ENCODE data around the gene CISTR.

Gene CISTR

DNA sequence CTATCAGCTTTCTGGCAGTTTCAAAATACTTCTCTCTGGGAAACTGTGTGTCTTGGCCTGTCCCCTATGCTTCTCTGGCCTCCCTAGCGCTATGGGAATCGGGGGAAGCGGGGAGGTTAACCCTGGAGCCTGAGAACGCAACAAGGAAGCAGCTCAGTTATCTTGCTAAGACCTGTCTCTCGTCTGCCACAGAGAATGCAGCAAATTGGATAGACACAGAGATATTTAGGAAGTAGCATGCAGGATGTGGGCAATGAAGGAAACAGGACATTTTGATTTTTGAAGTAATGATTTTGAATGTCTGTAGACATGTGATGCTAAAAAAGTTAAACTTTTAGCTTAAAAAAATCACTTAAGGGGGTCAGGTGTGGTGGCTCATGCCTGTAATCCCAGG lies 18.0 kb downstream of the CISTR start:
- Histone ChIP-seq H3K4me3 (ENCODE audit: low read length in 2 of 2) (no peak overlapping the region), H3K36me3 (ENCODE audit: control insufficient read depth in 2 of 2, insufficient read depth in 2 of 2, low read length in 2 of 2) (no peaks in the 10 kb centered on the region), H3K9ac (ENCODE audit: low read length in 2 of 2) (no peak overlapping the region), H3K4me1 (ENCODE audit: control insufficient read depth, insufficient read depth, low read length) (no peaks in the 10 kb centered on the region), H3K27ac (ENCODE audit: low read length) (no peak overlapping the region), H3K27me3 (ENCODE audit: control insufficient read depth in 1 of 2, insufficient read depth in 2 of 2, low read length in 2 of 2) (peaks cover 23 to 27% of the 10 kb centered on the region in 2 donors), H3K9me3 (ENCODE audit: control insufficient read depth in 2 of 2, low read length in 2 of 2) (no peaks in the 10 kb centered on the region)

DNA sequence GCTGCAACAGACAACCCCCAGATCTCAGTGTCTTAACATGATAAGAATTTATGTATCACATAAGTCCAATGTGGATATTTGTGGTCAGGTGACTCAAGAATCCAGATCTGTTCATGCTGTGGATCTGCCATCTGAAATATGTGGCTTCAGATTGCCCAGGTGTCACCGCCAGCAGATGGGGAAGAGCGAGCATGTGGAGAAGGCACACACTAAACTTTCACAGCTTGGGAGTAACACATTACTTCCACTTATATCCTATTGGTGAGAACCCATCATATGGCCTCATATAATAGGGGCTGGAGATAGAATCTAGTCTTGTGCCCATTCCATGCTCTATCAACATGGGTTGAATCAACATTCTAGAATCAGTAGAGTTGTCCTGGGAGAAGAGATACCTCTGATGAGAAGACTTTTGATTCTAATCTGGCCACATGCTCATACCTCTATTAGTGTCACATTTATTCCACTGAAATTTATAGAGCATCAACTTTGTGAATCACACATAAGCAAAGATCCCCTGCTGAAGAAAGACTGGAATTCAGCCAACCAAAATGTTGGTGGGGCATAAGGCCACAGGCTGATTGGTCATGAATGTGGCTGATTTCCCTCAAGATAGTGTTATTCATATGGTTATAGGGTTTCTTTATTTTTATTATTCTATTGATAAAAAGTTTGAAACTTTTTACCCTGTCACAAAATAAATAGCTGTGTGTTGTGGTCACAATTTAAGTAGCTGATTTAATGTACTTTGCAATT lies 18.6 kb downstream of the CISTR start:
- peaks cover 18 to 21% of the 10 kb centered on the region in 2 donors for H3K27me3 ChIP-seq (ENCODE audit: control insufficient read depth in 1 of 2, insufficient read depth in 2 of 2, low read length in 2 of 2)

DNA sequence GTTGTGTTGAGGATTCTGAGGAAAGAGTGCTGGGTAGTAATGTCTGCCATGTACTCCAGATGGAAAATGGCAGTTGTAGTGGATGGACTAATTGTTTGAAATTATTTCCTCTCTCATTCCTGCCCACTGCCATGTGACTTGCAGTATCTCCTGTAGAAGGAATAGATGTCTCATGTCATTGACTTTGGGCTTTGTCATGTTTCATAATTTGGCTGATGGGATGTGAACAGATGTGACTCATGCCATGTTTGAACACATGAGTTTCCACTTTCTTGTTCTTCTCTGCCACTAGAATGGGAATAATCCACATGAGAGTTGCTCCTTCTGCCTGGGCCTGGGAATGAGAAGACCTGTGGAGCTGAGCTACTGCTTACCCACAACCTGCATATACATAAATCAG lies 22.1 kb downstream of the CISTR start:
- Histone ChIP-seq H3K4me3 (ENCODE audit: low read length in 2 of 2) (no peak overlapping the region), H3K36me3 (ENCODE audit: control insufficient read depth in 2 of 2, insufficient read depth in 2 of 2, low read length in 2 of 2) (peaks cover 2% of the 10 kb centered on the region in 2 donors), H3K9me3 (ENCODE audit: control insufficient read depth in 2 of 2, low read length in 2 of 2) (no peaks in the 10 kb centered on the region), H3K27ac (ENCODE audit: low read length) (no peak overlapping the region), H3K9ac (ENCODE audit: low read length in 2 of 2) (no peak overlapping the region), H3K4me1 (ENCODE audit: control insufficient read depth, insufficient read depth, low read length) (peaks cover 17% of the 10 kb centered on the region), H3K27me3 (ENCODE audit: control insufficient read depth in 1 of 2, insufficient read depth in 2 of 2, low read length in 2 of 2) (no peaks in the 10 kb centered on the region)

More for the DNA sequence above, 18.6 kb downstream of the CISTR start:
- H3K9me3 ChIP-seq (ENCODE audit: control insufficient read depth in 2 of 2, low read length in 2 of 2), result no peaks in the 10 kb centered on the region
- no peak overlapping the region for H3K27ac ChIP-seq (ENCODE audit: low read length)
- no peaks in the 10 kb centered on the region for H3K4me1 ChIP-seq (ENCODE audit: control insufficient read depth, insufficient read depth, low read length)
- H3K9ac ChIP-seq (ENCODE audit: low read length in 2 of 2), result no peak overlapping the region
- H3K36me3 ChIP-seq (ENCODE audit: control insufficient read depth in 2 of 2, insufficient read depth in 2 of 2, low read length in 2 of 2), result no peaks in the 10 kb centered on the region
- no peak overlapping the region for H3K4me3 ChIP-seq (ENCODE audit: low read length in 2 of 2)

DNA sequence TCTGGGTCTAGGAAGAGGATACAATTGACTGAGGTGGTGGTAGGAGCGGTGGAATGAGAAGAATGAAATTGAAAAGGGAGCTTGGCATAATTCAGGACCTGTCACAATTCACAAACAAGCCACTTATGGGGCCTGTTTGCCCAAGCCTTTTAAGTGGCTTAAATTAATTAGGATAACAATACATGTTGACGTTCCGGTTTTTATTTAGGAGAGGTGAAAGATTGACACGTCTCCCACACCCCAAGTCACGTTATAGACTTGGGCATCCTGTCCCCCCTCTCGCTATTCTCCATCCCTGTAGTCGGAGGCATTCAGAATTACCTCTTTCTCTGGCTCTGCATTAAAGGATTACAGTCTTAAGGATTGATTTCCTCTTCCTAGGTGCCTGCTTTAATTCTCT lies 23.6 kb downstream of the CISTR start:
- H3K9me3 ChIP-seq (ENCODE audit: control insufficient read depth in 2 of 2, low read length in 2 of 2), result no peaks in the 10 kb centered on the region
- peak overlapping the region; percentile 84 to 87 for H3K9ac ChIP-seq (ENCODE audit: low read length in 2 of 2)
- no peaks in the 10 kb centered on the region for H3K27me3 ChIP-seq (ENCODE audit: control insufficient read depth in 1 of 2, insufficient read depth in 2 of 2, low read length in 2 of 2)
- peaks cover 17% of the 10 kb centered on the region for H3K4me1 ChIP-seq (ENCODE audit: control insufficient read depth, insufficient read depth, low read length)
- peak overlapping the region; percentile 78 for H3K27ac ChIP-seq (ENCODE audit: low read length)
- H3K36me3 ChIP-seq (ENCODE audit: control insufficient read depth in 2 of 2, insufficient read depth in 2 of 2, low read length in 2 of 2), result peaks cover 13 to 15% of the 10 kb centered on the region in 2 donors
- peak overlapping the region; percentile 95 to 98 for H3K4me3 ChIP-seq (ENCODE audit: low read length in 2 of 2)

- H3K4me1 ChIP-seq (ENCODE audit: control insufficient read depth, insufficient read depth, low read length), result peaks cover 17% of the 10 kb centered on the region
- peaks cover 18 to 19% of the 10 kb centered on the region in 2 donors for H3K36me3 ChIP-seq (ENCODE audit: control insufficient read depth in 2 of 2, insufficient read depth in 2 of 2, low read length in 2 of 2)
- no peaks in the 10 kb centered on the region for H3K27me3 ChIP-seq (ENCODE audit: control insufficient read depth in 1 of 2, insufficient read depth in 2 of 2, low read length in 2 of 2)
- H3K27ac ChIP-seq (ENCODE audit: low read length), result peak within 1 kb of the TSS; percentile 78
- H3K9ac ChIP-seq (ENCODE audit: low read length in 2 of 2), result peak within 1 kb of the TSS; percentile 87 to 95
- peak within 1 kb of the TSS; percentile 95 to 98 for H3K4me3 ChIP-seq (ENCODE audit: low read length in 2 of 2)
- H3K9me3 ChIP-seq (ENCODE audit: control insufficient read depth in 2 of 2, low read length in 2 of 2), result no peaks in the 10 kb centered on the region
Observed at GRCh38 chr12:53727310-53728041, 24.3 kb downstream of the CISTR start, which contains the start of gene CALCOCO1. TSS of gene CALCOCO1 (minus strand) at chr12:53727452. CDS start at chr12:53725242, 2,210 bp downstream.

- H3K27ac ChIP-seq (ENCODE audit: low read length), result peak overlapping the region; percentile 64
Observed at GRCh38 chr12:53726946-53727309, 24.9 kb downstream of the CISTR start.

GRCh38 chr12:53726341-53726740 lies 25.4 kb downstream of the CISTR start:
- peak overlapping the region; percentile 95 to 98 for H3K4me3 ChIP-seq (ENCODE audit: low read length in 2 of 2)
- peaks cover 29 to 30% of the 10 kb centered on the region in 2 donors for H3K36me3 ChIP-seq (ENCODE audit: control insufficient read depth in 2 of 2, insufficient read depth in 2 of 2, low read length in 2 of 2)
- peaks cover 17% of the 10 kb centered on the region for H3K4me1 ChIP-seq (ENCODE audit: control insufficient read depth, insufficient read depth, low read length)
- H3K9me3 ChIP-seq (ENCODE audit: control insufficient read depth in 2 of 2, low read length in 2 of 2), result no peaks in the 10 kb centered on the region
- H3K27ac ChIP-seq (ENCODE audit: low read length), result no peak overlapping the region
- H3K27me3 ChIP-seq (ENCODE audit: control insufficient read depth in 1 of 2, insufficient read depth in 2 of 2, low read length in 2 of 2), result no peaks in the 10 kb centered on the region
- H3K9ac ChIP-seq (ENCODE audit: low read length in 2 of 2), result peak overlapping the region; percentile 87 to 95

More at GRCh38 chr12:53726946-53727309, 24.9 kb downstream of the CISTR start:
- no peaks in the 10 kb centered on the region for H3K27me3 ChIP-seq (ENCODE audit: control insufficient read depth in 1 of 2, insufficient read depth in 2 of 2, low read length in 2 of 2)
- H3K4me1 ChIP-seq (ENCODE audit: control insufficient read depth, insufficient read depth, low read length), result peaks cover 17% of the 10 kb centered on the region
- H3K9me3 ChIP-seq (ENCODE audit: control insufficient read depth in 2 of 2, low read length in 2 of 2), result no peaks in the 10 kb centered on the region
- peak overlapping the region; percentile 87 to 95 for H3K9ac ChIP-seq (ENCODE audit: low read length in 2 of 2)
- H3K36me3 ChIP-seq (ENCODE audit: control insufficient read depth in 2 of 2, insufficient read depth in 2 of 2, low read length in 2 of 2), result peaks cover 23 to 24% of the 10 kb centered on the region in 2 donors
- peak overlapping the region; percentile 95 to 98 for H3K4me3 ChIP-seq (ENCODE audit: low read length in 2 of 2)

- Histone ChIP-seq H3K9me3 (ENCODE audit: control insufficient read depth in 2 of 2, low read length in 2 of 2) (no peaks in the 10 kb centered on the region), H3K27ac (ENCODE audit: low read length) (no peak overlapping the region), H3K4me1 (ENCODE audit: control insufficient read depth, insufficient read depth, low read length) (peaks cover 17% of the 10 kb centered on the region), H3K9ac (ENCODE audit: low read length in 2 of 2) (peak overlapping the region; percentile 21 to 87), H3K4me3 (ENCODE audit: low read length in 2 of 2) (peak overlapping the region; percentile 95 to 98), H3K27me3 (ENCODE audit: control insufficient read depth in 1 of 2, insufficient read depth in 2 of 2, low read length in 2 of 2) (no peaks in the 10 kb centered on the region), H3K36me3 (ENCODE audit: control insufficient read depth in 2 of 2, insufficient read depth in 2 of 2, low read length in 2 of 2) (peaks cover 34 to 35% of the 10 kb centered on the region in 2 donors)
Observed at GRCh38 chr12:53725824-53726223, 26.0 kb downstream of the CISTR start.

- Histone ChIP-seq H3K4me1 (ENCODE audit: control insufficient read depth, insufficient read depth, low read length) (peaks cover 17% of the 10 kb centered on the region), H3K9me3 (ENCODE audit: control insufficient read depth in 2 of 2, low read length in 2 of 2) (no peaks in the 10 kb centered on the region), H3K9ac (ENCODE audit: low read length in 2 of 2) (no peak overlapping the region), H3K27me3 (ENCODE audit: control insufficient read depth in 1 of 2, insufficient read depth in 2 of 2, low read length in 2 of 2) (no peaks in the 10 kb centered on the region), H3K4me3 (ENCODE audit: low read length in 2 of 2) (no peak overlapping the region), H3K27ac (ENCODE audit: low read length) (no peak overlapping the region), H3K36me3 (ENCODE audit: control insufficient read depth in 2 of 2, insufficient read depth in 2 of 2, low read length in 2 of 2) (peaks cover 44 to 48% of the 10 kb centered on the region in 2 donors)
Observed at GRCh38 chr12:53722450-53723041, 29.2 kb downstream of the CISTR start.

DNA sequence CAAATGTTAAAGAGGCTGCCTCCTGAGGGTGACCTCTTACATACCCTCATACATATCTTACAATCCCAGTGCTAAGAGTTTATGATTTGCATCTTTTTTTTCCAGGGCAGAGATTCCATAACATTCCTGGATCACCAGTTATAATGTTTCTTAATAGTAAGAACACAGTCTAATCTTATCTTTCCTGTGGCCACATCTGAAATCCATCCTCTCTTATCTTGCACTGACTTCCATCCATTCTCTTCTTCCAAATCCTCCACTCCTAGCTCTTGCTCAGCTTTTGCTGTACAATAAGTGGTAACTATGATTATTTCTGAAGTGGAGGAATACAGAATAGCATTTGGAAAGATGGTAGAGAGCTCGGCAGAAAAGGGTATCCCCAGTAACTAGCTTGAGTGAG lies 30.8 kb downstream of the CISTR start:
- Histone ChIP-seq H3K9ac (ENCODE audit: low read length in 2 of 2) (no peak overlapping the region), H3K27ac (ENCODE audit: low read length) (no peak overlapping the region), H3K36me3 (ENCODE audit: control insufficient read depth in 2 of 2, insufficient read depth in 2 of 2, low read length in 2 of 2) (peaks cover 58 to 62% of the 10 kb centered on the region in 2 donors), H3K27me3 (ENCODE audit: control insufficient read depth in 1 of 2, insufficient read depth in 2 of 2, low read length in 2 of 2) (no peaks in the 10 kb centered on the region), H3K4me3 (ENCODE audit: low read length in 2 of 2) (no peak overlapping the region), H3K4me1 (ENCODE audit: control insufficient read depth, insufficient read depth, low read length) (peaks cover 8% of the 10 kb centered on the region), H3K9me3 (ENCODE audit: control insufficient read depth in 2 of 2, low read length in 2 of 2) (no peaks in the 10 kb centered on the region)

Measured in stomach smooth muscle (tissue), 2 donors.